Tibial nerve (tissue), 3 donors: Measurements from ENCODE around the gene GMPR2.

Experiments used
- CTCF ChIP-seq, 5 experiments: fragments of 200-600 bp in 3 of 5; fragments of 450-650 bp in 2 of 5; sonication (generic) in 3 of 5; IDR thresholded peaks; one replicate each; pipeline ENCODE4 v1.5.1; 2016 to 2019; ENCODE audit warnings: antibody characterized with exemption in 5 of 5, mild to moderate bottlenecking in 3 of 5, moderate library complexity in 2 of 5
- POLR2A ChIP-seq, 2 donors: fragments of 450-650 bp; IDR thresholded peaks; one replicate each; pipeline ENCODE4 v1.6.1; 2017; ENCODE audit warnings: antibody characterized with exemption in 2 of 2, mild to moderate bottlenecking in 2 of 2, moderate library complexity in 2 of 2

GRCh38 chr14:24195186-24196070 lies 37.3 kb upstream of the GMPR2 start, which contains the start of gene TM9SF1:
- peak in 1 of 5 experiments; percentile 18 for TF ChIP-seq CTCF (IDR thresholded peaks at IDR 0.05)
- TF ChIP-seq POLR2A (IDR thresholded peaks at IDR 0.05) = peak in 1 of 2 donors; percentile 58
